Kidney epithelial cell (primary cell): ENCODE data around the gene ERGIC1. TPM values are rescaled to one million over a fixed set of nuclear protein-coding genes. Genes with fewer than 3 reads are reported as not detected.

Experiments used
- DNase-seq: peaks from one replicate; pipeline ENCODE4 v3.0.0-alpha.2; 2010; ENCODE audit warnings: low read depth
- H3K27me3 ChIP-seq: 2 replicates; pipeline ENCODE4 v1.6.0; 2011; ENCODE audit warnings: low read length; ENCODE audit not compliant: control insufficient read depth, insufficient read depth
- H3K36me3 ChIP-seq: 2 replicates; pipeline ENCODE4 v1.5.1; 2011; ENCODE audit warnings: low read length; ENCODE audit not compliant: control insufficient read depth, insufficient read depth
- H3K4me3 ChIP-seq: 2 replicates; pipeline ENCODE4 v1.5.1; 2011; ENCODE audit warnings: low read depth, mild to moderate bottlenecking, control low read depth, low read length
- total RNA-seq: library from RNA; depleted of rRNA; stranded (reverse); fragments of >200 nt; gene quantifications from 2 replicates; pipeline ENCODE4 v1.2.3, GENCODE V29; 2015
- TF ChIP-seq, protein P1 (sequence below): IDR thresholded peaks from 2 replicates; pipeline ENCODE4 v1.5.1; 2011; ENCODE audit warnings: mild to moderate bottlenecking, moderate library complexity, low read length, control low read depth, inconsistent platforms; ENCODE audit not compliant: insufficient read depth, poor library complexity, severe bottlenecking

The ERGIC1 gene
- total RNA-seq, 1 donor from 2014 or later = 183 TPM

DNA sequence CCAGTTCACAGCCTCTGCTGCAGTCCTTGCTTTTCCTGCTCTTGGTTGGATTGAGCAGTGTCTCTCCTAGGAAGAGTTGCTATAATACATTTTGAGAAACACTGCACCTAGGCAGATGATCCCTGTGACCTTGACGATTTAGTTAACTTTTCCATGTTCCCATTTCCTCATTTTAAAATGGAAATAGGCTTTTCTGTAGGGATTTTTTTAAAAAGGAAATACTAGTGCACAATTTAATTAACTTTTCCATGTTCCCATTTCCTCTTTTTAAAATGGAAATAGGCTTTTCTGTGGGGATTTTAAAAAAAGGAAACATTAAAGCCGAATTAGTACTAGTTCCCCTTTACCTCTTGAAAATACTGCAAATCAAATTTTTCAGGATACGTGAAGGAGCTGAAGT lies 154.2 kb downstream of the ERGIC1 start:
- TF ChIP-seq, protein P1, sequence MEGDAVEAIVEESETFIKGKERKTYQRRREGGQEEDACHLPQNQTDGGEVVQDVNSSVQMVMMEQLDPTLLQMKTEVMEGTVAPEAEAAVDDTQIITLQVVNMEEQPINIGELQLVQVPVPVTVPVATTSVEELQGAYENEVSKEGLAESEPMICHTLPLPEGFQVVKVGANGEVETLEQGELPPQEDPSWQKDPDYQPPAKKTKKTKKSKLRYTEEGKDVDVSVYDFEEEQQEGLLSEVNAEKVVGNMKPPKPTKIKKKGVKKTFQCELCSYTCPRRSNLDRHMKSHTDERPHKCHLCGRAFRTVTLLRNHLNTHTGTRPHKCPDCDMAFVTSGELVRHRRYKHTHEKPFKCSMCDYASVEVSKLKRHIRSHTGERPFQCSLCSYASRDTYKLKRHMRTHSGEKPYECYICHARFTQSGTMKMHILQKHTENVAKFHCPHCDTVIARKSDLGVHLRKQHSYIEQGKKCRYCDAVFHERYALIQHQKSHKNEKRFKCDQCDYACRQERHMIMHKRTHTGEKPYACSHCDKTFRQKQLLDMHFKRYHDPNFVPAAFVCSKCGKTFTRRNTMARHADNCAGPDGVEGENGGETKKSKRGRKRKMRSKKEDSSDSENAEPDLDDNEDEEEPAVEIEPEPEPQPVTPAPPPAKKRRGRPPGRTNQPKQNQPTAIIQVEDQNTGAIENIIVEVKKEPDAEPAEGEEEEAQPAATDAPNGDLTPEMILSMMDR = no peak
- no peaks in the 10 kb centered on the region for H3K27me3 ChIP-seq
- H3K4me3 ChIP-seq = no peak overlapping the region
- no peak for DNase-seq
- H3K36me3 ChIP-seq = no peaks in the 10 kb centered on the region

DNA sequence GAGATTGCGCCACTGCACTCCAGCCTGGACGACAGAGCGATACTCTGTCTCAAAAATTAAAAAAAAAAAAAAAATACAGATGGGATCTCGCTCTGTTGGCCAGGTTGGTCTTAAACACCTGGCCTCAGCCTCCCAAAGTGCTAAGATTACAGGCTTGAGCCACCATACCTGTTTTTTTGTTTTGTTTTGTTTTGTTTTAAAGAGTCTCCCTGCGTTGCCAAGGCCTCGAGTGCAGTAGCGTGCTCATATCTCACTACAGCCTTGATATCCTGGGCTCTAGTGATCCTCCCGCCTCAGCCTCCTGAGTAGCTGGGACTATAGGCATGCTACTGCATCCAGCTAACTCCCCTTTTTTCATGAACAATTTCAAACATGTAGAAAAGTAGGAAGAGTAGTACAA lies 156.7 kb downstream of the ERGIC1 start:
- Histone ChIP-seq H3K4me3 (no peak overlapping the region), H3K36me3 (no peaks in the 10 kb centered on the region), H3K27me3 (no peaks in the 10 kb centered on the region)
- TF ChIP-seq, protein P1 = no peak
- DNase-seq = no peak

DNA sequence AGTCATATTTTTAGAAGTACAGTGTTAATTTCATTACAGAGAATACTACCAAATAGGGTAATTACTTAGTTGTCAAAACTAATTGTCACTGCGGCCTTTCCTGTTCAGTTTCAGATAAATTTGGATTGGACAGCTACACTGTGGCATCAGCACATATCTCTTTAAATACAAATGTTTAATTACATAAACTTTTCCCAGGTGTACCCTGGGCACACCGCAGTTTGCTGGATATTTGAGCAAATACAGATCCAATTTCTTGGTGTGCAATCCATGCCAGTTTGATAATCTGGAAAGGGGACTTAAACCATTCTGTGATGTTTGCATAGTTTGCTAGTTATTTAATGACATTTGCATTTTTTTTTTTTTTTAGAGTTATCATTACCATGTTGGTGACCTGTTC lies 160.4 kb downstream of the ERGIC1 start:
- TF ChIP-seq, protein P1 = no peak
- no peak overlapping the region for H3K4me3 ChIP-seq
- DNase-seq = no peak
- H3K36me3 ChIP-seq = no peaks in the 10 kb centered on the region
- no peaks in the 10 kb centered on the region for H3K27me3 ChIP-seq

DNA sequence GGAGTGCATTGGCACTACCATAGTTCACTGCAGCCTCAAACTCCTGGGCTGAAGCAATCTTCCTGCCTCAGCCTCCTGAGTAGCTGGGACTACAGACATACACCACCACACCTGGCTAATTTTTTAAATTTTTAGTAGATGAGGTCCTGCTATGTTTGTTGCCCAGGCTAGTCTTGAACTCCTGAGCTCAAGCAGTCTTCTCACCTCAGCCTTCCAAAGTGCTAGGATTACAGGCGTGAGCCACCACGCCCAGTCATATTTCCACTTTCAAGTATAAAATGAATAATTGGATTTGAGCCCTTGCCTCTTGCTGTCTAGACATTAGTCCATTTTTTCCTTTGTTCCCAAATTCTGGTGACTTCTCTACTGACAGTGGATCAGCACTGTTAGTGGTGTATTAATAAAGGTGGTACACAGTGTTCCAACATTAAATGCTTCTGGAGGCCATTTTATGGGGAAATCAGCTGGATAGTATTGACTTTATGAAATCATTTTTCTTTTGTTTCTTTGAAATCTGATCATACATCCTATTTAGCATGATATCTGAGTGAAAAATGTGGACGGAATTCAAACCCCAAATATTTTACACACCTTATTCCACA lies 165.4 kb downstream of the ERGIC1 start:
- DNase-seq = no peak
- H3K27me3 ChIP-seq = no peaks in the 10 kb centered on the region
- no peak overlapping the region for H3K4me3 ChIP-seq
- H3K36me3 ChIP-seq = no peaks in the 10 kb centered on the region
- TF ChIP-seq, protein P1 = no peak

DNA sequence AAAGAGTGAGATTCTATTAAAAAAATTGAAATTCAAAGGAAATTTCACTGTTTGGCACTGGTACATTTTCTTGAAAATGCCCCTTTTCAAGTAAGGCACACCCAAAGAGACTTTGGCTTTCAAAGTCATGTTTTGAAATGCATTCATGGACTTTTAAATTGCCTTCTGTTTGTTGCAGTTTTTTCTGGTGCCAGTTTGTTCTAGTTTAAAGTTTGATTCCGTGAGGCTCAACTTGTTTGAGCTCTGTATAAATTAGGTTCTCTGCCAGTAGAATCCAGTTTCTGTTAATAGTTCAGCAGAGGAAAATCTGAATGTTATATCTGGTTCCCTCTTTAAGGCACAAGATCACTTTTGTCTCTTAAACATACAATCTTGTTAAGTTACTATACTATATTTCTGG lies 165.9 kb downstream of the ERGIC1 start:
- H3K27me3 ChIP-seq = no peaks in the 10 kb centered on the region
- TF ChIP-seq, protein P1 = no peak
- no peak for DNase-seq
- no peaks in the 10 kb centered on the region for H3K36me3 ChIP-seq
- H3K4me3 ChIP-seq = no peak overlapping the region

DNA sequence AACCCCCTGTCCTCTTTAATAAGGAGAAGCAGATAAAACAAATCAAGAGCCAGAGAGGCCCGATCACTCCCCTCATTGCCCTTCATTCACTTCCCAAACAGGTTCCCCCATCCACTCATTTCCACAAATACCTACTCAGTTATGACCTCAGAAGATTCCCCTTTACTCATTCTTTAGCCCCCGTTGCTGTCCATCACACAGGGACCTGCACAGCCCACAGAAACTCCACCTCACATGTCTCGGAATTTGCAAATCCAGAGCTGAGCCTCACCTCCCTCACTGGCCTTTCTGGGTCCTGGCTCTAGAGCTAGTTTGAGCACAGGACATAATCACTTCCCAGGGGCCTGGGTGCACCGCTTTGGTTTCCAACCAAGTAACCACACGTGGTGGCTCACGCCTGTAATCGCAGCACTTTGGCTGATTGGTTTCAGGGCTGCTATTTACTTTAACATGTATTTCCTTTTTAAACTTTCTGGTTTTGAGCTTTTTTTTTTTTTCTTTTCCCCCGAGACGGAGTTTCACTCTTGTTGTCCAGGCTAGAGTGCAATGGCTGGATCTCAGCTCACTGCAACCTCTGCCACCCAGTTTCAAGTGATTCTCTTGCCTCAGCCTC lies 167.3 kb downstream of the ERGIC1 start:
- Histone ChIP-seq H3K27me3 (no peaks in the 10 kb centered on the region), H3K4me3 (no peak overlapping the region), H3K36me3 (no peaks in the 10 kb centered on the region)
- DNase-seq = no peak
- TF ChIP-seq, protein P1 = no peak
